Measurements from ENCODE around the gene PROP1.

Gene PROP1

DNA sequence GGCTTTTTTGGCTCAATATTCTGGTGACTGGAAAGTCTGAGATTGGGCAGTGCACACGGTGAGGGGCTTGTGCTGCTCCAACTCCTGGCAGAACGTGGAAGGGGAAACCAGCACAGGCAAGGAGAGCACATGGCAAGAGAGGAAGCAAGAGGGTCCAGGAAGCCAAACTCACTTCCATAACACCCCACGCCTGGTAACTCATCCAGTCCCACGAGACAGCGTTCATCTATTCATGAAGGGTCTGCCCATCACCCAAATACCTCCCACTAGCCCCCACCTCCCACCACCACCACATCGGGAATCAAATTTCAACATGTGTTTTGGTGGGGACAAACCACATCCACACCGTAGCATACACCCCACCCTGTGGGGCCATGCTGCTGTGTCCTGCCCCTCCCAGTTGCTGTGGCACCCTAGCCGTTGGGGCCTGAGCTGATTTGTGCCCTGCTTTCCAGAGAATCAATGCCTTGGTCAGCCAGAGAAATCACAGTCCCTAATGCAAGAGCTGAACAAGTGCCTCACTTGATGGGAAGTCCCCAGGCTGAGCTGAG lies 27.3 kb downstream of the PROP1 start:
- TF ChIP-seq CTCF (IDR thresholded peaks at IDR 0.05; ENCODE audit: low read depth, low read length) (no peak), MYC (IDR thresholded peaks at IDR 0.05; ENCODE audit: low read depth, low read length) (no peak), POLR2A (IDR thresholded peaks at IDR 0.05; ENCODE audit: extremely low read depth, insufficient read length) (no peak)
- TF ChIP-seq, protein P1, sequence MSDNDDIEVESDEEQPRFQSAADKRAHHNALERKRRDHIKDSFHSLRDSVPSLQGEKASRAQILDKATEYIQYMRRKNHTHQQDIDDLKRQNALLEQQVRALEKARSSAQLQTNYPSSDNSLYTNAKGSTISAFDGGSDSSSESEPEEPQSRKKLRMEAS (IDR thresholded peaks at IDR 0.05; ENCODE audit: low read depth, low read length) = no peak
- DNase-seq (ENCODE audit: low read depth) = no peak
- no peak overlapping the region for H3K4me3 ChIP-seq (ENCODE audit: low read depth, low read length)

- TF ChIP-seq MYC (IDR thresholded peaks at IDR 0.05; ENCODE audit: low read depth, low read length) (no peak), CTCF (IDR thresholded peaks at IDR 0.05; ENCODE audit: low read depth, low read length) (no peak), POLR2A (IDR thresholded peaks at IDR 0.05; ENCODE audit: extremely low read depth, insufficient read length) (no peak)
- TF ChIP-seq, protein P1 (IDR thresholded peaks at IDR 0.05; ENCODE audit: low read depth, low read length) = no peak
- H3K4me3 ChIP-seq (ENCODE audit: low read depth, low read length) = no peak overlapping the region
- DNase-seq (ENCODE audit: low read depth) = no peak
Observed at GRCh38 chr5:177967221-177967887, 28.7 kb downstream of the PROP1 start.

DNA sequence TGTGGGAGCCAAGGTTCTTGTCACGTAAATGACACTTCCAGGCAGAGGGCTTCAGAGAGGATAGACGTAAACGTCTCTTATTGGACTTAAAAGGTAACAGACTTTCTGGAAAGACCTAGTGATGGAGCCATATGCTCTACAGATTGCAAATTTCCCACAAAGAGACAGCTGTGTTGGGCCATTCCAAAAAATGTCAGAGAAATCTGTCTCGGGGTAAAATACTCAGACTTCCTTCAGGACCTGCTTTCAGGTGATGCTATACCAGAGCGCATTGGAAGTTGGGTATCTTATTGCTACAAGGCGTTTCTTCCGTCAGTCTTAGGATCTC lies 29.2 kb downstream of the PROP1 start:
- H3K4me3 ChIP-seq (ENCODE audit: low read depth, low read length) = no peak overlapping the region
- DNase-seq (ENCODE audit: low read depth) = no peak
- TF ChIP-seq, protein P1 (IDR thresholded peaks at IDR 0.05; ENCODE audit: low read depth, low read length) = no peak
- TF ChIP-seq CTCF (IDR thresholded peaks at IDR 0.05; ENCODE audit: low read depth, low read length) (no peak), POLR2A (IDR thresholded peaks at IDR 0.05; ENCODE audit: extremely low read depth, insufficient read length) (no peak), MYC (IDR thresholded peaks at IDR 0.05; ENCODE audit: low read depth, low read length) (no peak)

DNA sequence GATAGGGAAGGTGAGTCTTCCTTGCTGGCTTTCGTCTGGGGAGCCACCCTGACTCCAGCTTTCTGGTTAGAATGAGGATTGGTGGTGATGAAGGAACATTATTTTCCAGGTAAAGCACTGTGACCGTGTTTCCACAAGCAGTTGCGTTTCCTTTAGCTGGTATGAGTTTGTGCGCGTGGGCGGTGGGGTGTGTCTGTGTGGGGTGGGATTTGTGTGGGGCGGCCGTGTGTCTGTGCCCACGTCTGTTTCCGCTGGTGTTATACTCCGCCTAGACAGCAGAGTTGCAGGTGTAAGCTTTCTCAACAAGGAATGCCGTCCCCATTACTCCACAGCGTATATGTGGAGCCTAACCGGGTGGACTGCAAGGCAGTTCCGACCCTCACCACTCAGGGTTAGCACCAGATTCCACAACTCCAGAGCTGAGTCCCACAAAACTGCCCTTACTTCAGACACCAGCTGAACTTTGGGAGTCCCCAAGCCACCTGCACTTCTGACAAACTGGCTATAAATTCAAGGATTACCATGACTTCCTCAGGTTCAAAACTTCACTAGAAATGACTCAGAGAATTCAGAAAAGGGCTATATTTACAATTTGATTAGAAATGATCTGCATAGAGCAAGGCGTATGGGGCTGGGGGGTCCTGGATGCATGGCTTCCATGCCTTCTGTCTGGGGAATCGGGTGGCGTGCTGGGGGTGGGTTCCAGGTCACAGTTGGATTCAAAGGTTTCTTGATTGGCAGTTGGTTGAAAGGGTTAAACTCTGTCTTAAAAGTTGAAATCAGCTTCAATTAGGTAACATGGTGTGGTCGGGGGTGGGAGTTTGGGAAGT lies 29.8 kb downstream of the PROP1 start:
- TF ChIP-seq MYC (IDR thresholded peaks at IDR 0.05; ENCODE audit: low read depth, low read length) (no peak), CTCF (IDR thresholded peaks at IDR 0.05; ENCODE audit: low read depth, low read length) (no peak), POLR2A (IDR thresholded peaks at IDR 0.05; ENCODE audit: extremely low read depth, insufficient read length) (no peak)
- TF ChIP-seq, protein P1 (IDR thresholded peaks at IDR 0.05; ENCODE audit: low read depth, low read length) = no peak
- no peak for DNase-seq (ENCODE audit: low read depth)
- H3K4me3 ChIP-seq (ENCODE audit: low read depth, low read length) = no peak overlapping the region

DNA sequence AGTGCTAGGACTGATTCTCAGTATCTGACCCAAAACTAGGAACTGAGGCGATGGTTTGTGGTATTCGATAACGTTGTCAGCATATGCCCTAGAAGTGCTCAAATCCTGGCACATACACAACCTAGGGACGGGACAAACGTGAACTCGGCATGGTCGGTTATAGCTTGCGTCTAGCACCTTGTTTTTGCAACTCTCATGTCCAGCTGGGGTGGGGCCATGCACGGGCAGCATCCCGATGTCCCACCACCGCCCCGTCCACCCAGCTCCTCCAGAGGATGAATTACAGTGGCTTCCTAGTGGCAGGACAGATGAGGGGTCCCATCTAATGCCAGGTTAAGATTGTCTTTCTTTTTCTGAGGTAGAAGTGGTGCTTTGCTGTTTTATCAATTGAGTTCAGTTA lies 31.6 kb downstream of the PROP1 start:
- no peak for DNase-seq (ENCODE audit: low read depth)
- TF ChIP-seq, protein P1 (IDR thresholded peaks at IDR 0.05; ENCODE audit: low read depth, low read length) = no peak
- TF ChIP-seq CTCF (IDR thresholded peaks at IDR 0.05; ENCODE audit: low read depth, low read length) = no peak
- TF ChIP-seq MYC (IDR thresholded peaks at IDR 0.05; ENCODE audit: low read depth, low read length) = no peak
- TF ChIP-seq POLR2A (IDR thresholded peaks at IDR 0.05; ENCODE audit: extremely low read depth, insufficient read length) = no peak
- no peak overlapping the region for H3K4me3 ChIP-seq (ENCODE audit: low read depth, low read length)

Data from NB4 (cell line).